ENCODE data around the gene C6orf89. TPM values are rescaled to one million over a fixed set of nuclear protein-coding genes. Genes with fewer than 3 reads are reported as not detected.

Gene C6orf89
- total RNA-seq, 1 experiment from 2014 or later: 13.2 TPM

DNA sequence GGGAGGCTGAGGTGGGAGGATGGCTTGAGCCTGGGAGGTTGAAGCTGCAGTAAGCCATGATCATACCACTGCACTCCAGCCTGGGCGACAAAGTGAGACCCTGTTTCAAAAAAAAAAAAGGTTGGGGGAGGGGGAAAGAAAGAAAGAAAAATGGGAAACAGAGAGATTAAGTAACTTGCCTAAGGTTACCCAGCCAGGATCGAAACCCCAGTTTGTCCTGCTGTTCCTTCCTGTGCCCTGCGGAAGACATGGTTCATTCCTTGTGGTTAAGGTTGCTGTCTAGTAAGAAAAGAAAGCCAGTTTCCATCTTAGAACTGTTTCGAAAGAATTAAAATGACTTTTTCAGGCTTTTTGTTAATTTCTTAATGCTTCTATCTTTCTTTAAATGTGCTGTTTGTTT is 29.8 kb downstream of the C6orf89 start (continued):
- TF ChIP-seq MXD4 (CRISPR knock-in tag; IDR thresholded peaks at IDR 0.05; ENCODE audit: borderline replicate concordance): no peak
- no peak for TF ChIP-seq TP53 (CRISPR knock-in tag; IDR thresholded peaks at IDR 0.05)

DNA sequence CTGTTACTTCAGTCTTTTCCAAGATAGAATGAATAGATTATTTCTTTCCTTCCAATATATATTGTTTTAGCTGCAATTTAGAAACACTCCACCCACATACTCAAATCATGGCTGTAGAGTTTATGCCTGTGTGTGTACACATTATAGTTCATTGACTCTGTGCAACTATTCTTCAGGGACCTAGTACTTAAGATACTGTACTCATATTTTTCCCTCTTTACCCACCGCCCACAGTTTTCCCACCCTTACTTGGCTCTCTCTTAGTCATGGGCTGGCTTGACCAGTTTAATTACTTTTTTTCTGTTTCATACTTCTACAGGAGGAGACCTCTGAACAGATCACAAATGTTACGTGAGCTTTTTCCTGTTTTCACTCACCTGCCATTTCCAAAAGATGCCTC is 30.4 kb downstream of the C6orf89 start:
- peaks cover 5% of the 10 kb centered on the region for H3K4me1 Mint-ChIP-seq
- H3K27me3 Mint-ChIP-seq (ENCODE audit: low read depth): no peaks in the 10 kb centered on the region
- no peak overlapping the region for H3K4me3 Mint-ChIP-seq
- ATAC-seq: no peak
- no peaks in the 10 kb centered on the region for H3K36me3 Mint-ChIP-seq
- no peak for DNase-seq (ENCODE audit: low spot score)
- H3K27ac Mint-ChIP-seq: no peak overlapping the region
- no peaks in the 10 kb centered on the region for H3K9me3 Mint-ChIP-seq
- TF ChIP-seq SOX15 (CRISPR knock-in tag; IDR thresholded peaks at IDR 0.05): no peak
- TF ChIP-seq OVOL2 (CRISPR knock-in tag; IDR thresholded peaks at IDR 0.05; ENCODE audit: borderline replicate concordance): no peak
- no peak for TF ChIP-seq PRRX2 (CRISPR knock-in tag; IDR thresholded peaks at IDR 0.05)
- POLR2A ChIA-PET: no interaction called here
- CTCF ChIA-PET: interaction anchor here (1.7 to 3.7 kb wide), 3 partner anchors 20 to 134 kb away, joined by 4 to 65 read pairs (median 8); no protein-coding TSS in a partner anchor

- no peaks in the 10 kb centered on the region for H3K9me3 Mint-ChIP-seq
- H3K36me3 Mint-ChIP-seq: no peaks in the 10 kb centered on the region
- no peak for ATAC-seq
- H3K27me3 Mint-ChIP-seq (ENCODE audit: low read depth): no peaks in the 10 kb centered on the region
- POLR2A ChIA-PET: no interaction called here
- CTCF ChIA-PET: interaction anchor here (1.3 to 1.4 kb wide), 2 partner anchors 10 to 100 kb away, joined by 3 to 4 read pairs; no protein-coding TSS in a partner anchor
- peaks cover 5% of the 10 kb centered on the region for H3K4me1 Mint-ChIP-seq
- H3K4me3 Mint-ChIP-seq: no peak overlapping the region
- no peak for DNase-seq (ENCODE audit: low spot score)
- H3K27ac Mint-ChIP-seq: no peak overlapping the region
- TF ChIP-seq NR1H2 (CRISPR knock-in tag; IDR thresholded peaks at IDR 0.05) (no peak), RELA (CRISPR knock-in tag; IDR thresholded peaks at IDR 0.05; ENCODE audit: borderline replicate concordance) (no peak), ZNF671 (CRISPR knock-in tag; IDR thresholded peaks at IDR 0.05) (no peak), GTF2I (CRISPR knock-in tag; conservative IDR thresholded peaks at IDR 0.05) (no peak), ERG (CRISPR knock-in tag; IDR thresholded peaks at IDR 0.05) (no peak), GABPB1 (CRISPR knock-in tag; IDR thresholded peaks at IDR 0.05) (no peak), NFATC4 (CRISPR knock-in tag; IDR thresholded peaks at IDR 0.05) (no peak), ATF2 (CRISPR knock-in tag; IDR thresholded peaks at IDR 0.05; ENCODE audit: borderline replicate concordance, low read depth) (no peak), STAT6 (CRISPR knock-in tag; conservative IDR thresholded peaks at IDR 0.05; ENCODE audit: low read depth) (no peak), ELF4 (CRISPR knock-in tag; IDR thresholded peaks at IDR 0.05; ENCODE audit: low read depth) (no peak), NFYB (CRISPR knock-in tag; conservative IDR thresholded peaks at IDR 0.05; ENCODE audit: low read depth) (no peak), TEAD4 (CRISPR knock-in tag; IDR thresholded peaks at IDR 0.05) (no peak), CREB1 (CRISPR knock-in tag; IDR thresholded peaks at IDR 0.05) (no peak), AR (CRISPR knock-in tag; IDR thresholded peaks at IDR 0.05) (no peak), PREB (CRISPR knock-in tag; IDR thresholded peaks at IDR 0.05; ENCODE audit: borderline replicate concordance) (no peak), MYBL2 (CRISPR knock-in tag; IDR thresholded peaks at IDR 0.05) (no peak)
- TF ChIP-seq, protein P1, sequence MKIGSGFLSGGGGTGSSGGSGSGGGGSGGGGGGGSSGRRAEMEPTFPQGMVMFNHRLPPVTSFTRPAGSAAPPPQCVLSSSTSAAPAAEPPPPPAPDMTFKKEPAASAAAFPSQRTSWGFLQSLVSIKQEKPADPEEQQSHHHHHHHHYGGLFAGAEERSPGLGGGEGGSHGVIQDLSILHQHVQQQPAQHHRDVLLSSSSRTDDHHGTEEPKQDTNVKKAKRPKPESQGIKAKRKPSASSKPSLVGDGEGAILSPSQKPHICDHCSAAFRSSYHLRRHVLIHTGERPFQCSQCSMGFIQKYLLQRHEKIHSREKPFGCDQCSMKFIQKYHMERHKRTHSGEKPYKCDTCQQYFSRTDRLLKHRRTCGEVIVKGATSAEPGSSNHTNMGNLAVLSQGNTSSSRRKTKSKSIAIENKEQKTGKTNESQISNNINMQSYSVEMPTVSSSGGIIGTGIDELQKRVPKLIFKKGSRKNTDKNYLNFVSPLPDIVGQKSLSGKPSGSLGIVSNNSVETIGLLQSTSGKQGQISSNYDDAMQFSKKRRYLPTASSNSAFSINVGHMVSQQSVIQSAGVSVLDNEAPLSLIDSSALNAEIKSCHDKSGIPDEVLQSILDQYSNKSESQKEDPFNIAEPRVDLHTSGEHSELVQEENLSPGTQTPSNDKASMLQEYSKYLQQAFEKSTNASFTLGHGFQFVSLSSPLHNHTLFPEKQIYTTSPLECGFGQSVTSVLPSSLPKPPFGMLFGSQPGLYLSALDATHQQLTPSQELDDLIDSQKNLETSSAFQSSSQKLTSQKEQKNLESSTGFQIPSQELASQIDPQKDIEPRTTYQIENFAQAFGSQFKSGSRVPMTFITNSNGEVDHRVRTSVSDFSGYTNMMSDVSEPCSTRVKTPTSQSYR (CRISPR knock-in tag; IDR thresholded peaks at IDR 0.05): no peak
Measured at GRCh38 chr6:36917541-36918193, 31.9 kb downstream of the C6orf89 start.

Data from WTC11 (cell line).